ENCODE results near the gene SCGB1D1. TPM values are rescaled to one million over a fixed set of nuclear protein-coding genes. Genes with fewer than 3 reads are reported as not detected.
A peak's percentile ranks its signal among the peaks of the same experiment; 100 is the strongest.

The SCGB1D1 gene
- total RNA-seq, 1 donor from 2014 or later: not detected

- no peaks in the 10 kb centered on the region for H3K79me2 ChIP-seq (ENCODE audit: low read depth)
- H3K27ac Mint-ChIP-seq: no peak overlapping the region
- H3F3A ChIP-seq (ENCODE audit: low read depth): no peaks in the 10 kb centered on the region
- H3K27me3 Mint-ChIP-seq (ENCODE audit: insufficient read depth, low read depth): peaks cover 15% of the 10 kb centered on the region
- H3K4me3 Mint-ChIP-seq: no peak overlapping the region
- no peak overlapping the region for H2AFZ ChIP-seq (replicated peaks)
- H3K4me1 ChIP-seq: no peaks in the 10 kb centered on the region
- H3K9me3 ChIP-seq (ENCODE audit: low read depth): no peaks in the 10 kb centered on the region
- H3K9ac ChIP-seq: no peak overlapping the region
- H3K36me3 ChIP-seq: no peaks in the 10 kb centered on the region
- peaks cover 5% of the 10 kb centered on the region for H3K4me1 Mint-ChIP-seq
- no peak for TF ChIP-seq EZH2 (IDR thresholded peaks at IDR 0.05)
- no peak for TF ChIP-seq EZH2phosphoT487 (IDR thresholded peaks at IDR 0.05)
- no peak for TF ChIP-seq CTCF (IDR thresholded peaks at IDR 0.05)
- no peaks in the 10 kb centered on the region for H3K36me3 Mint-ChIP-seq
- H3K27me3 ChIP-seq: no peaks in the 10 kb centered on the region
- no peak overlapping the region for H3K4me2 ChIP-seq
- no peak overlapping the region for H3K27ac ChIP-seq
- no peaks in the 10 kb centered on the region for H3K9me3 Mint-ChIP-seq
- DNase-seq (ENCODE audit: low spot score): no peak
- H4K20me1 ChIP-seq (ENCODE audit: low read depth): peaks cover 5% of the 10 kb centered on the region
- no peak overlapping the region for H3K4me3 ChIP-seq
These were observed 51.1 kb downstream of the SCGB1D1 start for GRCh38 chr11:62241095-62241494.

- Mint-ChIP-seq H3K27ac (no peak within 1 kb of the TSS), H3K36me3 (no peaks in the 10 kb centered on the region), H3K4me3 (no peak within 1 kb of the TSS), H3K9me3 (no peaks in the 10 kb centered on the region), H3K27me3 (ENCODE audit: insufficient read depth, low read depth) (peaks cover 19% of the 10 kb centered on the region), H3K4me1 (peaks cover 5% of the 10 kb centered on the region)
- Histone ChIP-seq H3K27ac (no peak within 1 kb of the TSS), H4K20me1 (ENCODE audit: low read depth) (peaks cover 5% of the 10 kb centered on the region), H3F3A (ENCODE audit: low read depth) (no peaks in the 10 kb centered on the region), H3K79me2 (ENCODE audit: low read depth) (no peaks in the 10 kb centered on the region), H3K4me3 (no peak within 1 kb of the TSS), H3K9ac (no peak within 1 kb of the TSS), H2AFZ (replicated peaks) (no peak within 1 kb of the TSS), H3K36me3 (no peaks in the 10 kb centered on the region), H3K4me1 (no peaks in the 10 kb centered on the region), H3K27me3 (no peaks in the 10 kb centered on the region), H3K4me2 (no peak within 1 kb of the TSS), H3K9me3 (ENCODE audit: low read depth) (no peaks in the 10 kb centered on the region)
- peak; percentile 15 for DNase-seq (ENCODE audit: low spot score)
- TF ChIP-seq CTCF (IDR thresholded peaks at IDR 0.05) (no peak), EZH2phosphoT487 (IDR thresholded peaks at IDR 0.05) (no peak), EZH2 (IDR thresholded peaks at IDR 0.05) (no peak)
These were observed 52.0 kb downstream of the SCGB1D1 start, which contains the start of gene SCGB1D2 for GRCh38 chr11:62242021-62242420. TSS of gene SCGB1D2 (plus strand) at chr11:62242239. CDS start at chr11:62242308, 69 bp downstream.

Other genes with a start within 250 kb of the SCGB1D1 start
- 0.15 TPM in 1 of 2 replicates, not detected in the other for gene BEST1, start 239.9 kb upstream of the SCGB1D1 start, total RNA-seq (ENCODE audit: low replicate concordance)
- 649 and 846 TPM in 2 replicates for gene FTH1, start 222.6 kb upstream of the SCGB1D1 start, total RNA-seq (ENCODE audit: low replicate concordance)
- 73.9 and 135 TPM in 2 replicates for gene INCENP, start 66.2 kb upstream of the SCGB1D1 start, total RNA-seq (ENCODE audit: low replicate concordance)
- not detected in 2 replicates for gene SCGB2A1, start 18.5 kb downstream of the SCGB1D1 start, total RNA-seq (ENCODE audit: low replicate concordance)
- gene SCGB1D2, start 52.0 kb downstream of the SCGB1D1 start, total RNA-seq (ENCODE audit: low replicate concordance): not detected in 2 replicates
- not detected in 2 replicates for gene SCGB2A2, start 79.9 kb downstream of the SCGB1D1 start, total RNA-seq (ENCODE audit: low replicate concordance)
- not detected in 2 replicates for gene SCGB1D4, start 108.9 kb downstream of the SCGB1D1 start, total RNA-seq (ENCODE audit: low replicate concordance)
- gene ASRGL1, start 147.2 kb downstream of the SCGB1D1 start, total RNA-seq (ENCODE audit: low replicate concordance): 44.5 and 56.8 TPM in 2 replicates
- gene SCGB1A1, start 228.8 kb downstream of the SCGB1D1 start, total RNA-seq (ENCODE audit: low replicate concordance): not detected in 2 replicates